ENCODE measurements around the gene PCLO. TPM values are rescaled to one million over a fixed set of nuclear protein-coding genes. Genes with fewer than 3 reads are reported as not detected.

The PCLO gene
- total RNA-seq, 2 experiments from 2014 or later: not detected

DNA sequence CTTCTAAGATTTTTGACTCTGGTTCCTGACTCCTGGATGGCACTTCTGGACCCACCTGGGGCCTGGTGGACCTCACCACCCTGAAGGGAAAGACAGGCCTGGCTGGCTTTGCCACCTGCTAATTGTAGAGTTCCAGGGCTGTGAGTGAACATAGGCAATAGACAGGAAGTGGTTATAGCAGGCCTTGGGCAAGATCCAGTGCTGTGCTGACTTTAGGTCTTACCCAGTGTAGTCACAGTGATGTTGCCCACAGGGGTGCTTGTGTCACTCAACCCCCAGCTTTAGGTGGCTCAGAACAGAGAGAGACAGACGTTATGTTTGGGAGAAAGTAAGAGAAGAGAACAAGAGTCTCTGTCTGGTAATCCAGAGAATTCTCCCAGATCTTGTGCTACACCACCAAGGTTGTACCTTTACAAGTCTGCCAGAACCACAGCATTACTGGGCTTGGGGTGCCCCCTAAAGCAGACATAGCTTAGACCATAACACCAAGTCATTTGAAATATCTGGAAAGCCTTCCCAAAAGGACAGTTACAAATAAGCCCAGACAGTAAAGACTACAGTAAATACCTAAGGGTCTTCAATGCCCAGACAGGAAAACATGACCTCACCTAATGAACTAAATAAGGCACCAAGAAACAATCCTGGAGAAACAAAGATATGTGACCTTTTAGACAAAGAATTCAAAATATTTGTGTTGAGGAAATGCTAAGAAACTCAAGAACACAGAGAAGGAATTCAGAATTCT, 303.4 kb downstream of the PCLO start:
- H3K4me1 Mint-ChIP-seq: no peaks in the 10 kb centered on the region
- H3K36me3 Mint-ChIP-seq: no peaks in the 10 kb centered on the region
- no peaks in the 10 kb centered on the region for H3K27me3 Mint-ChIP-seq
- no peak for ATAC-seq
- H3K27ac Mint-ChIP-seq: no peak overlapping the region
- no peak for DNase-seq
- CTCF ChIA-PET: no interaction called here
- no peaks in the 10 kb centered on the region for H3K9me3 Mint-ChIP-seq (ENCODE audit: low read depth)
- H3K4me3 Mint-ChIP-seq: no peak overlapping the region

GRCh38 chr7:82851121-82851520, 311.6 kb downstream of the PCLO start:
- H3K9me3 Mint-ChIP-seq (ENCODE audit: low read depth): peaks cover 2% of the 10 kb centered on the region
- CTCF ChIA-PET: no interaction called here
- no peak for DNase-seq
- no peaks in the 10 kb centered on the region for H3K36me3 Mint-ChIP-seq
- ATAC-seq: no peak
- H3K27ac Mint-ChIP-seq: no peak overlapping the region
- no peak overlapping the region for H3K4me3 Mint-ChIP-seq
- no peaks in the 10 kb centered on the region for H3K27me3 Mint-ChIP-seq
- no peaks in the 10 kb centered on the region for H3K4me1 Mint-ChIP-seq

DNA sequence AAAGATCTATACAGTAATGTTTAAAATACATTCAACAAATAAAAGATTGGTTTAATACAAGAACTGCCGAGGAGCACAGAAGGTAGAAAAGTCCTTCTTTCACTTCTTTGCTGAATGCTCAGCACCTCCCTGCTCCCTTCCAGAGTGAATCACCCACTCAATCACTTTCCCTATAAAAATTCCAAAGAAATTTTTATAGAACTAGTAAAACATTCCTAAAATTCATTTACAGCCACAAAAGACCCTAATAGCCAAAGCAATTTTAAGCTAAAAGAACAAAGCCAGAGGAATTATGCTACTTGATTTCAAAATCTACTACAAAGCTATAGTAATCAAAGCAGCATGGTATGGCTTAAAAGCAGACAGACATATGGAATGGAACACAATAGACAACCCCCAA, 320.9 kb downstream of the PCLO start:
- H3K4me3 Mint-ChIP-seq: no peak overlapping the region
- H3K27me3 Mint-ChIP-seq: no peaks in the 10 kb centered on the region

DNA sequence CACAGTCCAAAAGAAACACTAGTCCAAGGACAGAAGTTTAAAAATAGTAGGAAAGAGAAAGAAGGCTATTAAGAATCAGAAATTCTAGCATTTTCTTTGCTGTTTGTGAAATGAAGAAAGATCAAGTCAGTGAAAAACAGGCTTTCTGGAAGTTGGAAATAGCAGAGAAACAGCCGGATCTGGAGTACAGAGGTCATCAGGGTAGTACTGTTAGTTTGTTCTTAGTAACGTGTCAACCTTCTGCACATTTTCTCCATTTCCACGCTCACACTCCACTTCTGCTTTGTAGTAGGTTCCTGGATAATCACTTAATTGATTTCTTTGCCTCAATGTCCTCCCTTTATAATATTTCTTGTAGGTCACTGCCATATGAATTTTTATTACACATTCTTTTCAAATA, 322.6 kb downstream of the PCLO start:
- Mint-ChIP-seq H3K9me3 (ENCODE audit: low read depth) (no peaks in the 10 kb centered on the region), H3K4me3 (no peak overlapping the region), H3K36me3 (no peaks in the 10 kb centered on the region), H3K27me3 (no peaks in the 10 kb centered on the region), H3K27ac (no peak overlapping the region), H3K4me1 (no peaks in the 10 kb centered on the region)
- no peak for ATAC-seq
- CTCF ChIA-PET: no interaction called here
- DNase-seq: no peak

More for the DNA sequence above, 320.9 kb downstream of the PCLO start:
- Mint-ChIP-seq H3K27ac (no peak overlapping the region), H3K36me3 (no peaks in the 10 kb centered on the region), H3K4me1 (no peaks in the 10 kb centered on the region), H3K9me3 (ENCODE audit: low read depth) (no peaks in the 10 kb centered on the region)
- DNase-seq: no peak
- no peak for ATAC-seq
- CTCF ChIA-PET: interaction anchor here (1.2 kb wide), 1 partner anchor 286 kb away, joined by 3 read pairs; no protein-coding TSS in a partner anchor

- Mint-ChIP-seq H3K4me1 (no peaks in the 10 kb centered on the region), H3K36me3 (no peaks in the 10 kb centered on the region), H3K27ac (no peak overlapping the region), H3K9me3 (ENCODE audit: low read depth) (no peaks in the 10 kb centered on the region), H3K4me3 (no peak overlapping the region), H3K27me3 (no peaks in the 10 kb centered on the region)
- DNase-seq (no peak), ATAC-seq (no peak)
- CTCF ChIA-PET: no interaction called here
These were observed 323.1 kb downstream of the PCLO start for GRCh38 chr7:82839555-82839954.

- H3K4me3 Mint-ChIP-seq: no peak overlapping the region
- no peak for ATAC-seq
- no peaks in the 10 kb centered on the region for H3K4me1 Mint-ChIP-seq
- H3K27ac Mint-ChIP-seq: no peak overlapping the region
- H3K27me3 Mint-ChIP-seq: no peaks in the 10 kb centered on the region
- no peaks in the 10 kb centered on the region for H3K9me3 Mint-ChIP-seq (ENCODE audit: low read depth)
- no peaks in the 10 kb centered on the region for H3K36me3 Mint-ChIP-seq
- CTCF ChIA-PET: no interaction called here
- DNase-seq: no peak
These were observed 323.6 kb downstream of the PCLO start for GRCh38 chr7:82839063-82839462.

DNA sequence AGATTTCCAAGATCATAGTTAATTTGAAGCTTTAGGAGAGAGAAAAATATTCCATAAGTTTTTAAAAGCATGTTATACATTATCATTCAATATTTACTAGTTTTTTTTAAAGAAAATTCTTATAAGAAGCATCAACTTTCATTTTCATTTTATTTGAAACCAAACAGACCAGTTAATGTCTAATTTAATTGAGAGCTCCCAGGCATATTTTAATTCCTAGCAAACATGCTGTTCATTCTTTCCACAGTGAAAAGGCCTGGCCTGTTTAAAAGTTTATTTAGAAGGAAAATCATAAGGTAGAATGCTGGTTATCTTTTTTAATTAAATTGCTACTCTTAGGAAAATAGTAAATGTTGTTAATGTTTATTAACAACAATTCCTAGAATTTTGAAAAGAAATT, 324.4 kb downstream of the PCLO start:
- Mint-ChIP-seq H3K27ac (no peak overlapping the region), H3K9me3 (ENCODE audit: low read depth) (no peaks in the 10 kb centered on the region), H3K4me3 (no peak overlapping the region), H3K4me1 (no peaks in the 10 kb centered on the region), H3K27me3 (no peaks in the 10 kb centered on the region), H3K36me3 (no peaks in the 10 kb centered on the region)
- DNase-seq (no peak), ATAC-seq (no peak)
- CTCF ChIA-PET: no interaction called here

DNA sequence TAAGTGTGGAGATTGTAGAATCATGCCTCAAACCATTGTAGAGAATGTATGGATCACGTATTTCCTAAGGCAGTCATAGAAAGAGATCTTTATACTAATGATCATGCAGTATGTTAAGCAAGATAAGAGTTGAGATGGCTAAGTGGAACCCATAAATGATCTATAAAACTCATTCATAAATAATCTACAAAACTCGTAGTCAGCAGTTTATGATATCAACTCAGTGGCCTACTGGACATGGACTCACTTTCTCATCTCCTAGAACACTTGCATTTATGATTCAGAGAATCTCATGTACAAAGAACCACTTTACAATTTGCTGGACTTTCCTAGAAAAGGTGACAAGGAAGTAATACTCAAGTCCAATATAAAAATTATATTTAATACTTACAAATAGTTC, 339.6 kb downstream of the PCLO start:
- no peaks in the 10 kb centered on the region for H3K36me3 Mint-ChIP-seq
- CTCF ChIA-PET: no interaction called here
- H3K27ac Mint-ChIP-seq: no peak overlapping the region
- no peak overlapping the region for H3K4me3 Mint-ChIP-seq
- DNase-seq (no peak), ATAC-seq (no peak)
- H3K9me3 Mint-ChIP-seq (ENCODE audit: low read depth): no peaks in the 10 kb centered on the region
- no peaks in the 10 kb centered on the region for H3K4me1 Mint-ChIP-seq
- no peaks in the 10 kb centered on the region for H3K27me3 Mint-ChIP-seq

- H3K27me3 Mint-ChIP-seq: no peaks in the 10 kb centered on the region
- no peaks in the 10 kb centered on the region for H3K4me1 Mint-ChIP-seq
- DNase-seq (no peak), ATAC-seq (no peak)
- no peaks in the 10 kb centered on the region for H3K36me3 Mint-ChIP-seq
- no peak overlapping the region for H3K4me3 Mint-ChIP-seq
- no peak overlapping the region for H3K27ac Mint-ChIP-seq
- CTCF ChIA-PET: no interaction called here
- H3K9me3 Mint-ChIP-seq (ENCODE audit: low read depth): no peaks in the 10 kb centered on the region
These were observed 341.6 kb downstream of the PCLO start for GRCh38 chr7:82821037-82821436.

DNA sequence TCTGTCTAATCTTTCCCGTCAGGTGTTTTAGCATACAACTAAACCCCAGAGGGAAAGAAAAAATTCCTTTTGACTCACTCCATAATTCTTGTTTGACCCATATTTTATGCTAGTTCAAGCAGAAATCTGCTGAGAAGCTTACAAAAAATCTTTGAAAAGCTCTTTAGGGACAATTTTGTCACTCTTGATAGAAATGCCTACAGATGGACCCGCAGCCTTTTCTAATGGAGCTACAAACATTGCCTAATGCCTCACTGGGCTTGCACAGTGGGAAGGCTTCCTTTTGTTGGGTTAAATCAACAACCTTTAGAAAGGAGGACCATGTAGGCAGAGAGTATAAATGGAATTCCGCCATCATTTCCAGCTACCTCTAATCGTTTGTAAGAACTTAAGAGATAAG, 344.5 kb downstream of the PCLO start:
- Mint-ChIP-seq H3K4me1 (no peaks in the 10 kb centered on the region), H3K27ac (no peak overlapping the region), H3K4me3 (no peak overlapping the region), H3K27me3 (no peaks in the 10 kb centered on the region), H3K9me3 (ENCODE audit: low read depth) (no peaks in the 10 kb centered on the region), H3K36me3 (no peaks in the 10 kb centered on the region)
- no peak for DNase-seq
- ATAC-seq: no peak
- CTCF ChIA-PET: no interaction called here

DNA sequence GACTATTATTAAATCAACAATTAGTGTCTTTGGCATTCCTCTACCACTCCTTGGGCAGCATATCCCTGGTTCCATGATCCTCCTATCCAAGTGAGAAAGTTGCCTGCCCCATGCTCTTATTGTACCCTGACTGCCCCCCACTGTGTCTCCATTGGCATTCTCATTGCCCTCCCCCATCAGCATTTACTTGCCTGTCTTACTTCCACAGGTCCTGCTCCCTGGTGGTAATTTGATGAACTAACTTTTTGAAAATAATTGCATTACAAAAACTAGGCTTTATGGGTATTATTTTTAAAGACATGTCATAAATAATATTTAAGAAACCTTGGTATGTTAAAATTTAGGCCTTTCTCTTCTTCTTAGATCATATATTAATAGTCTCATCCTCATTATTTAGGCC, 346.4 kb downstream of the PCLO start:
- Mint-ChIP-seq H3K36me3 (no peaks in the 10 kb centered on the region), H3K4me3 (no peak overlapping the region), H3K9me3 (ENCODE audit: low read depth) (no peaks in the 10 kb centered on the region), H3K27me3 (no peaks in the 10 kb centered on the region), H3K27ac (no peak overlapping the region), H3K4me1 (no peaks in the 10 kb centered on the region)
- ATAC-seq: no peak
- no peak for DNase-seq
- CTCF ChIA-PET: no interaction called here

DNA sequence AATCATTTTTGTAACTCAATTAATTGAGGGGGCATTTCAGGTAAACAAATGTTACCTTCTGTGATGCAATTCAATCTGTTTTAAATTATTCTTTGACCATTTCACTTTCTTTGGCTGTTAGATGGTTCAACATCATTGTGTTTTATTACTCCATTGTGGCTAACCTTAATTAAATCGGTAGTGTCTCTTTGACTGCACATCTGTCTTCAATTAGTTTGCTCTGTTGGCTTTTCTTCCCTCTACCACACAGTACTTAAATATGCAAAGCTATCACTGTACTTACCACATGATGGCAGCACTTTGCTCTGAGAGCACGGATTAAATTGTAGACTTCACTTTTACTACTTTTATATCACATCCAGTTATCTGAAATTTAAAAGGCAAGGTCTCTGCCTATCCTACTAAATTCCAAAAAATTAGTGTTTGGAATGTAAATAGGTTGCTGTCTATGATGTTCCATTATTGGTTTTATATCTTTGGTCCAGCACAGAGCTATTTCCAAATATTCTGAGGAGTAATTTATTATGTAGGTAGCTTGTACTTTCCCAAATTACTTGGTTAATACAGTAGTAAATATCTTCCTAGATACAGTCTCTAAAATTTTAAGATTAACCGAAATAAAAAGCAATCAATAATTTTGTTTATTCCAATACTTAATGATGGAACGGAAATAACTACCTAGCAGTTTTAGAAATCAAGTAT, 352.0 kb downstream of the PCLO start:
- no peak overlapping the region for H3K27ac Mint-ChIP-seq
- no peaks in the 10 kb centered on the region for H3K36me3 Mint-ChIP-seq
- no peaks in the 10 kb centered on the region for H3K9me3 Mint-ChIP-seq (ENCODE audit: low read depth)
- no peaks in the 10 kb centered on the region for H3K4me1 Mint-ChIP-seq
- DNase-seq (no peak), ATAC-seq (peak; percentile 51)
- H3K27me3 Mint-ChIP-seq: no peaks in the 10 kb centered on the region
- CTCF ChIA-PET: interaction anchor here (0.6 kb wide), 1 partner anchor 427 kb away, joined by 3 read pairs; no protein-coding TSS in a partner anchor
- no peak overlapping the region for H3K4me3 Mint-ChIP-seq

- no peak for ATAC-seq
- H3K27ac Mint-ChIP-seq: no peak overlapping the region
- no peaks in the 10 kb centered on the region for H3K9me3 Mint-ChIP-seq (ENCODE audit: low read depth)
- no peaks in the 10 kb centered on the region for H3K36me3 Mint-ChIP-seq
- no peak overlapping the region for H3K4me3 Mint-ChIP-seq
- CTCF ChIA-PET: no interaction called here
- H3K27me3 Mint-ChIP-seq: no peaks in the 10 kb centered on the region
- H3K4me1 Mint-ChIP-seq: no peaks in the 10 kb centered on the region
- DNase-seq: no peak
These were observed 354.1 kb downstream of the PCLO start for GRCh38 chr7:82808633-82809032.

GRCh38 chr7:82805527-82805960, 357.1 kb downstream of the PCLO start:
- Mint-ChIP-seq H3K27me3 (no peaks in the 10 kb centered on the region), H3K4me1 (no peaks in the 10 kb centered on the region), H3K27ac (no peak overlapping the region), H3K36me3 (no peaks in the 10 kb centered on the region), H3K9me3 (ENCODE audit: low read depth) (no peaks in the 10 kb centered on the region), H3K4me3 (no peak overlapping the region)
- no peak for ATAC-seq
- CTCF ChIA-PET: no interaction called here
- DNase-seq: no peak

Measured in activated CD8-positive, alpha-beta memory T cell treated with anti-CD3 and anti-CD28 coated beads, Interleukin-2, amount 10 ng/mL, durations not matched to agents 7 days and 5 days (primary cell).